GM21786 (cell line): ENCODE measurements around the gene CCSAP.
"Not testable (repeated sequence)": the region's sequence is repeated elsewhere in the genome, so short reads cannot be mapped to it uniquely, and the experiment has no call there.

ENCODE experiments used
- ATAC-seq: cut with Tn5 transposase; IDR thresholded peaks from one replicate; pipeline ENCODE4 v1.9.1; 2021; ENCODE audit not compliant: unreplicated experiment

CCSAP gene

DNA sequence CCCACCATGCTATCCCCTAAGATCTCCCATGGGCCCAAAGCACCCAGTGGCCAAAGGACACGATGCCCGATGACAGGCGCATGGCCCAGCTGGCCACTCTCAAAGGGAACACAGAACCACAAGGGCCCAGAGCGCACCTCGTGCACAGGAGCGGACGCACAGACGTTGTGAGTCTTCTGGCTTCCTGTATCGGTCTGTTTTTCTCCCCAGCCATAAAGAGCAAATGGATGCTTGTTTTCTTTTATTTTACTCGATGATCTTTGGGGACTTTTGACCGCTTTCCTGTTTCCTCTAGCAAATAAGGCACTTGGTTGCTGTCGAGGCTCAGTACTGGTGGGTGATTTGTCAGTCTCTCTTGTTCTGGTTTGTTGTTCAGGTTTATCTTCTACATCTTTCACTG lies 16.2 kb downstream of the CCSAP start:
- ATAC-seq, result no peak

DNA sequence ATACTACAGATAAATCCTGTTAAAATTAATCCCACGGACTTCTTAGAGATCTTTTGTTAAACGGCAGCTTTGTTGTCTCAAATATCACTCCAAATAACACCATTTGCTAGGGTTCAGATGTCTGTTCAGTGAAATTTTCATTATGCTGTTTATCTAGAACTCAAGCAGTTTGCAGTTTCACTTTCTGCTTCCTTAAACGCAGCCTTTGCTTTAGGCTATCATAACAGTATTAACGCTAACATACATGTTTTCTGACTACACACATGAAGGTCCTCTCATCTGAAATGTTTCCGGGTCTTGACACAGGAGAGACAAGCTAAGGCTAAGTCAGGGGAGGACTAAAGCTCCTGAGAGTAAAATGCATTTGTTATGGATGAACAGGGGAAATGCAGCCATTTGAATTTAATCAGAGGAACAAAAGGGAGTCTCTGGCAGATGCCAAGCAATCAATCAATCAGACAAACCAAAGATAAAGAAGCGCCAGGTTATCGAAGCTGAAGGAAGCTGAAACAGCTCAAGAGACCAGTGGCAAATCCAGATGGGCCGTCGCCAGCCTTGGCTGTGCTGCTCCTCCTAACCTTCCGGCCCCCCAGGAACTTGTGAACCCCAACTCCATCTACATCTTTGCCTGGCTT lies 16.9 kb downstream of the CCSAP start:
- ATAC-seq, result no peak

DNA sequence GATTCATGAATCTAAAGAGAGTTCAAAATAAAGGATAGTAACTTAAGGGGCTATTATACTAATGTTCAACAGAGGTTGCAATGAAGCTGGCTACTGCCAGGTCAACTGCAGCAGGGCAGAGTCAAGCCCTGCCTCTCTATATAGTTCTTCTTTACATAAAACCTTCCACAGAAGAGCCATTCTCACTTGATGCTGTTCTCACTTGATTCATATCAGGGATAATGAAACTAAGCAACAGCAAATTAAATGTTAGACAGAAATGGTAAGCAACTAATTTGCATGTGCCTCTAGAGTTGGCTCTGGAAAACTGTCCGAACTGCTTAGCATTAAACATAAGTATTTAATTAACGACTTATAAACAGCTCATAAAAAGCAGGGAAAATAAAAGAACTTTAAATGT lies 17.4 kb downstream of the CCSAP start:
- no peak for ATAC-seq

DNA sequence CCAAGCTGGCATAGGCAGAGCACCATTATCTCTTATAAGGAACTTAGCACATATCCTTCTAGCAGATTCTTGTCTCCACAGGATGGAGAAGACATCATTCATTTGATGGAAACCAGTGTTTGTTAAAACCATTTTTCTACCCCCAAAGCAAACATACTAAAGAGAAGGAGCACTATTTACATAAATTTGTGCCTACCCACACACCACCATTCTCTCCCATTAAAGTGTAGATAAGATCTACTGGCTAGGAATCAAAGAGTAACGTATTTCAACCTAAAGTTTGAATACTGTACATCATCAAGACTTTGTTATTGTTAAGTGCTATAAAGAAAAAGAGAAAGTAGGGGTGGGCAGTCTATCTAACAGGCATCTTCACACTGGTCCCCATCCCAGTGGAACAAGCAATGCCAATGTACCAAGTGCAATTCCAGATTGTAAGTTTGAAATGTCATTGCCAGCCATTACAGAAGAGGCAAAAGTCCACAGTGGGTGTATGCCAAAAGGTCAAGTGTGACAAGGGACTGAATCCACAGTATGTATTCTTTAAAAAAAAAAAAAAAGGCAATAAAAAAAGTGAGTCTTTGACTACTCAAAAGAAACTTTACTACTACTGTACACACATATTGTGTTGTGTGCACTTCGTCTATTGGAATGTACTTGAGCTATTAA lies 18.8 kb downstream of the CCSAP start:
- ATAC-seq, result no peak

DNA sequence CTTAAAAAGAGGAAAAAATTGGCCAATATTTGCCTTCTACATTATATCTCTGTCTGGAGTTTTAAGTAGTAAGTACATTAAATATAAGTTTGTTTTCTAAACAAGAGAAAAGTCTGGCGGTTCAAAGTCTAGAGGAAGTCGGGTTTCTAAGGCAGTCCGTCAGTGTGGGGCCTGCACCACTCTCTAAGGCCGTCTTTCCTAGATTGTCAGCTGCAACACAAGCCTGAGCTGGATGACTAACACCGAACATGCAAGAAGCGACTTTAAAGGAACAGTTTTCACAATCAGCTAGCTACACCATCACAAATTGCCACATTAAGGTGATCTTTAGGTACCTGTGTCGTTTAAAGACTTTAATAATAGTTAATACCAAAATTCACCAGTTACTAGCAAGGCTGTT lies 19.6 kb downstream of the CCSAP start:
- no peak for ATAC-seq

DNA sequence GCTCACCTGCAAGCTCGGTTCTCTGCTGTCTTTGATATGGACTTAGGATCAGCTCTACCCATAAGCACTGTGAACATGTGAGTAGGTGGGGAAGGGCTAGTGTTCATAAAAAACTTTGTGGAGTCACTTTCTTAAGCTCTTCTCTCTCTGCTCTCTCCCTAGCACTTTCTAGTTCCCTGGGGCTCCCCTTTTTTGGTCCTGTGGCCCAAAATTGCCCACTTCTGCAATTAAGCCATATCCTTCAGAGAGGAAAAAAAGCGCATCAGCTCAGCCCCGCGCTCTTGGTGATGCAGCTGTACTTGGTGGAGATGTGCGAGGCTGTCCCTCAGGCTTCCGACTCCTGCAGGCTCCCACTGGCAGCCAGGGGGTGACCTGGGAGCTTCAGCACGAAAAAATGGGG lies 23.4 kb downstream of the CCSAP start:
- no peak for ATAC-seq

DNA sequence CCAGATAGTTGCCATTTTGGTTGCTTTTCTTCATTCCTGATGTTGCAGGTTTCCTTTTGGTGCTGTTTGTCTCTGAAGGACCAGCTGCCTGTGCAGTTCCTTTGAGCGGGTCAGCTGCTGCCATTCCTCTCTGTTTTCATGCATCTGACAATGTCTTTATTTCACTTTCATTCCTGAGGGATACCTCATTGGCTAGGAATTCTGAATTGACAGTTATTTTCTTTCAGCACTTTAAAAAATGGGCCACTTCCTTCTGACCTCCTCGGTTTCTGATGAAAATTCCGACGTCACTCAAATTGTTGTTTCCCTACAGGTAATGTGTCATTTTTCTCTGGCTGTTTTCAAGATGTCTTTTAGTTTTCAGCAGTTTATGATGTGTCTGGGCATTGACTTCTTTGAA lies 24.8 kb downstream of the CCSAP start:
- ATAC-seq, result no peak

DNA sequence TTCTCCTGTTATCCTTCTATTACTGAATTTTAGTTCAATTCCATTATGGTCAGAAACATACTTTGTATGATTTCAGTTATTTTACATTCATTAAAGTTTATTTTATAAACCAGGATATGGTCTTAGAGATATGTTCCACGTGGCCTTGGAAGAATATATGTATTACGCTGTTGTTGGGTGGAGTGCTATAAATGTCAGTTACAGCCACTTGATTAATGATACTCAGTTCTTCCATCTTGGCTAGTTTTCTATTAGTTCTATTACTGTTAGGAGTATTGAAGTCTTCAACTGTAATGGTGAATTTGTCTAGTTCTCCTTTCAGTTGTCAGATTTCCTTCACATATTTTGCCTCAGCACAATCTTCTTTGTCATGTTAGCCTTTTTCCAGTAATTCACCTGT lies 26.7 kb downstream of the CCSAP start:
- no peak for ATAC-seq

DNA sequence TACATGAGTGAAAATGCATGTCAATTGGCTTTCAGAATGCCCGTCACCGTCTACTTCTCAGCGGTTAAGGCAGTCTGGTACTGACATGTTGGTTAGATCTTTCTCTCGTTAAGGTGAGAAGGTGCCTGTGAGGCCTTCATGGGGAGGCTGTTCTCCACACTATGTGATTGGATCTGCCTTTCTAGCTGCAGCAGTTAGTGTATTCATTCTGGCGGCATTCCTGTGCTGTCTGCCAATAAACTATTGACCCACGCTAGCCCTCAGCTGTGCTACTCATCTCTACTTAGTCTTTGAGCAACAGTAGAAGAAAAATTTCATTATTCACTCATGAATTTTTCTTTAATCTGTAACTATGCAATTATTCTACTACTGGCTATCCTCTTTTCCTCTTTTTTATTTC lies 32.0 kb downstream of the CCSAP start:
- ATAC-seq, result no peak

DNA sequence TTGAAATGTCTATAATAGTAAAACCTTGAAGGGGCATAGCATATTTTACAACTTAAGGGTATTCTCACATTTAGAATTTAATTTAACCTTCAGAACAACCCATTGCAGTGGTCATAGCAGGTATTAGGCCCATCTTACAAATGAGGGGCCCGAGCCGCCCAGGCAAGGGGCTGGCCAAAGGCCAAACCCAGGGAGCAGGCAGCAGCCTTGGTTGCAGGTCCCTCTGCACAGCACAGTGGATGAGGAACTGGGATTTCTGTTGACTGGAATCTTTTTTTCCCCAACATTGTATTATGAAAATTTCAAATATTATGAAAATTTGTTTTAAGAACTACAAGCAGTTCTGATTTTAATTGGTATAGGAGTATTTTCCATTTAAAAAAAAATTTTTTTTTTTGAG lies 33.2 kb downstream of the CCSAP start:
- no peak for ATAC-seq

DNA sequence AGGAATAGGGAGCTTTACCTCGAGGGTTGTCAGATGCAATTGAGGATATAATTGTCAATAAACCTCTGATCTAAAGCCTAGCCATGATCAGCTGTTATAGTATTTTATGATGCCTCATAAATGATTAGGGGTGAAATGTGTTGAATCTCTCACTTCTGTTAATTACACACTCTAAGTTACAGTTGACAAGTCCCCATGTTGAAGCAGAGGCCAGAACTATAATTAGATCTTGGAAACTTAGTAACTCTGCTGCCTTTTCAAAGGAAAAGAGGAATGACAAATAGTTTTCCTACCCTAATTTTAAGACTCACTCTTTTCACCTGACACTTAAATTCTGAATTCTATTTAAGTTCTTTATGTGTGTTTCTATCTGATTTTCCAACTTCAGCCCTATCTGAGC lies 33.8 kb downstream of the CCSAP start:
- ATAC-seq, result no peak

DNA sequence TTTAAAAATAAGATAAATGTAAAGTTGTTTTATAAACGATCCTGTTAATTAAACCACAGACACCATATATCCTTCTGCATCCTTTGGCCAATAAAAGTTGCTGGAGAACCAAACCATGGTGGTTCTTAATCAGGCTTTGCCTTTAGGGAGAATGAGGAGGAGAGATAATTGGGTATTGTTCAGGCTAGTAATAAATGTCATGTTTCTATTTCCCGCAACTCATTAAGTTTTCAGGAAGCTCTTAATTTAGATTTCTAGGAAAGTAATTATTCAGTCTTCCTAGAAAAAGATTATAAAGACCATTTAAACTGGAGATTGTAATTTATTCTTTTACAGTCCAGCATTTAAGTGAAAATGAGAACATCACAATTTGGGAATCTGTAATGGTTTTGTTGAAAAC lies 37.5 kb downstream of the CCSAP start:
- ATAC-seq, result no peak

DNA sequence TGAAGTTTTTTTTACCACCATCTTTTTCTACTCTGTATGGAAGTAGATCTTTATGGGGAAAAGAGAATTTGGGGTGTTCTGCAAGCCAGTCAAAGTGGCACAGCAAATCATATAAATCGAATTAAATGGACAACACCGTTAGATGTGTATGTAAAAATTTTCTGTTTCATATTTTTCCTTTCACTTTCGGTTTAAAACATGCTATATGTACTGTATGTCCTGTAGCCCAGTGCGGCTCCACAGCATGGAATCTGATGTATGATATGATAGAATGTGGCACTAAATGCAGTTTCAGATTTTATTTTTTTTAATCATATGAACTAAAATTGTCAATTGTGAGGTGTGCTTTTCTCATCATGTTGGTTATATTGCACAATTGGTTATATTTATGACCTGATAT lies 39.0 kb downstream of the CCSAP start:
- no peak for ATAC-seq

DNA sequence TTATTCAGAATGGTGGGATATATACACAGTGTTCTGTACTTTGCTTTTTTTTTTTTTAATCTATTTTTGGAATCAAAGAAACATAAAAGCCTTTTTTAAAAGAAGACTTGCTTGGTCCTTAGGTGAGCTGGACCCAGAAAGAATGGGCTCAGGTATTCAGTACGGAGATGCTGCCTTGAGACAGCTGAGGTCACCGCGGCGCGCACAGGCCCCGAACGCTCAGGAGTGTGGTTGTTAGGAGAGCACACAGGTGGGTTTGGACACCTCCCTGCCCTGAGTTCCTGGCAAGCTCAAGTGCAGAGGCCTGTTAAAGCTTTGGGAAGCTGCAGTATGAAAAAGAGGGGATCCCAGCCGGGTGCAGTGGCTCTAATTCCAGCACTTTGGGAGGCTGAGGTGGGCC lies 40.1 kb downstream of the CCSAP start:
- no peak for ATAC-seq

DNA sequence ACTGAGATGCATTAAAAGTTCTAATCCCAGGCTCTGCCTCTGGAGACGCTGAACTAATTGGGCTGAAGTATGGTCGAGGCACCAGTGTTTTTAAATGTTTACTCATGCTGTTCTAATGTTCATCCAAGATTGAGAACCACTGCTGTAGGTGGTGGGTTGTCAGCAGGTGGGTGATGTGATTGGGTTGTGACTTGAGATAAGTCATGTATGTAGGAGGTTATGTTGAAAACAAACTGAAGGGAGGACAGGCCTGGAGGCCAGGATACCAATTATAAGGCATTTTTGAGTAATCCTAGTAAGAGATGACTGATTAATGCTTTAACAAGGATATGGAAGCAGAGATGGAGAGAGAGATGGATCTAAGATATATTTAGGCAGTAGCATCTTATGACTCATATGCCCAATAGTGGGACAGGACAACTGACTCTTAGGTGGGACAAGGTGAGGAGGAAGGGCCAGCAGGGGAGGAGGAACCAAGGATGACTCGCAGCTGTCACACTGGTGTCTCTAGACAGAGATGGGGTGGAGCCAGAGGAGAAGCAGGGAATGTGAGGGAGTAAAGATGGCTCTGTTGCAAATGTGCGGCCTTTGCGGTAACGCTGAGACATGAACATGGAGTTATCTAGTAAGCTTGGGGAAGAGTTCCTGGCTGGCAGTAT lies 42.6 kb downstream of the CCSAP start:
- no peak for ATAC-seq

DNA sequence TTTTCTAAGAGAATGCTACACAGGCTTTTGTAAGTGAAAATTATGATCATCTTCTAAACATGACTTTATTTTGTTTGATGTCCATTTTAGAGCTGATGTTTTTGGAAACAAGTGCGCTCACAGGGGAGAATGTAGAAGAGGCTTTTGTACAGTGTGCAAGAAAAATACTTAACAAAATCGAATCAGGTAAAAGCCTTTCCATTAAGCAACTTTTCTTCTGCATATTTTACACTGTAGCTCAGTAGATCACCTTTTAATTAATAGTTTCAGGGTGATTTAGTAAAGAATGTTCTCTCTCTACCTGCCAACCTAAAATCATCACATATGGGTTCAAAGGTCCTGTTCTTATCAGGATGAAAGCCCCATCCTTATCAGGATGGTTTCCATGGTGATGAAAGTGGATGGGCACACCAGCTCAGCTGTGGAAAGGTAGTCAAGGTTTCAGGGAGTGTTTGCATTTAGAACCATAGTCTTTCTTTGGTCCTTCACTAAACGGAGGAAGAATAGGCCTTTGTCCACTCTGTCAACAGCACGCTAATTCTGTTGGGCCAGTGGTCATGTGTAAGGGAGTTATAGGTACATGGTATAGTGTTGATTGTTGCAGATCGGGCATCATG lies 43.9 kb downstream of the CCSAP start:
- ATAC-seq, result no peak

DNA sequence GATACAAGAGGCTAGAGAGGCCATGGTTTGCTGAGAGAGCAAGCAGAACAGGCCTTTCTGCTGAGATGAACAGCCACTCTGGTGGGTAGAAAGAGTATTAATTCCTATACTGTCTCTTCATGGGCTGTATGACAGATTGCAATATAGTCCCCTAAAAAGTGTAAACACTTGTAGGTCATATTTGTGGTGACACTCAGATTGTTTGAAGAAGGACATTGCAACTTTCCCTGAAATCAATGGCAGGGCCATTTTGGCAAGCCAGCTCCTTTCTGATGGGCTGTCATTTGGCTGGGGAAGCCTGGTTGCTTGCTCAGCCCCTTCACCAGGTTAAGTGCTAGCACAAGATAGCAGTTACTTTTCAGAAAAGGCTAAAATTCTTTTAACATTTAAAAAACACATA lies 44.4 kb downstream of the CCSAP start:
- ATAC-seq, result no peak

DNA sequence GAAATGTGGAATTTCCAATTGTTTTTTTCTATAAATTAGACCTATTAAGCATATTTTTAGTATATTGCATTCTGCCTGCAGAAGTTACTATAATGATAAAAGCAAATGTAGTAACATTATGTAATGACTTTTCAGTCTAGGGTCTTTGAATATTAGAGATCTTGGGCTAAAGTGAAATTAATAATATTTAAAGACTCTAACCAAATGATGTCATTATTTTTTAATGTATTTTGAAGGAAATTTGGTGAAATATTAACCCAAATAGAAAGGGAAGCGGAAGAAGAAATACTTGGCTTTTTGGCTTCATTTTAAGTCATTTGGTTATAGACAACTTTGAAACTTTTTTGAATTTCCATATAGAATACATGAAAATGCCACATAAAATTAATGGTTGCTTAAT lies 45.1 kb downstream of the CCSAP start:
- no peak for ATAC-seq

DNA sequence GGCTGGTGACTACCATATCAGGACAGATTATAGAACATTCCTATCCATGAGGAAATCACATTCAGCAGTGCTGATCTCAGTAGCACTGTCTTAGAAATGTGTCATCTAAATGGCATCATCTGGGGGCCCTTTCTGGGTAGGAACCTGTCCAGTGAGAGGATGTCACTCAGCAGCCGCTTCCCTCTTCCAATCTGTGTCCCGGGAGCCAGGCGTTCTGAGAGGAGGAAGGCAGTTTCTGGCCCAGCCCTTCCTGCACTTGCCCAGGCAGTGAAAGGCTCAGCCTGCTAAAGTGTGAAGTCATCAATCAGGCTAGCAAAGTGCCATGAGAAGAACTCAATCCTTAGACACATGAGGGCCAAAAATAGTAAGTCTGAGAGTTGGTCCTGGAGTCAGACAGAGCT lies 46.3 kb downstream of the CCSAP start:
- no peak for ATAC-seq

DNA sequence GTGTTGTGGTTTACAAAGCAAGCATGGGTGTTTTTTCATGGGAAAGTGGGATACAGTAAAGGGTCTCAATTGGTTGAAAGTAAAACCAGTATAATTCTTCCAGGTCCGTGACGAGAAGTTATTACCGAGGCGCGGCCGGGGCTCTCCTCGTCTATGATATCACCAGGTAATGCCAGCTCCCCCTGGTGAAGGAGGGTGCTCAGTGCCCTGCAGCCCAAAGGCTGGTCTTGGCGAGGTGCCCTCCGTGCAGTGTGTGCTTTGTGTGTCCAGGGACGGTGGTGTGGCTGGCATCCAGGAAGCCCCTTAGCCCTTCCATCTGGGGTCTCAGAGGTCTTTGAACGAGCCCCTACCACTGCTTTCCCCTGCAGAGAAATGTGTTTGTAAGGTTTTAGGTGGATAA lies 47.1 kb downstream of the CCSAP start:
- no peak for ATAC-seq

DNA sequence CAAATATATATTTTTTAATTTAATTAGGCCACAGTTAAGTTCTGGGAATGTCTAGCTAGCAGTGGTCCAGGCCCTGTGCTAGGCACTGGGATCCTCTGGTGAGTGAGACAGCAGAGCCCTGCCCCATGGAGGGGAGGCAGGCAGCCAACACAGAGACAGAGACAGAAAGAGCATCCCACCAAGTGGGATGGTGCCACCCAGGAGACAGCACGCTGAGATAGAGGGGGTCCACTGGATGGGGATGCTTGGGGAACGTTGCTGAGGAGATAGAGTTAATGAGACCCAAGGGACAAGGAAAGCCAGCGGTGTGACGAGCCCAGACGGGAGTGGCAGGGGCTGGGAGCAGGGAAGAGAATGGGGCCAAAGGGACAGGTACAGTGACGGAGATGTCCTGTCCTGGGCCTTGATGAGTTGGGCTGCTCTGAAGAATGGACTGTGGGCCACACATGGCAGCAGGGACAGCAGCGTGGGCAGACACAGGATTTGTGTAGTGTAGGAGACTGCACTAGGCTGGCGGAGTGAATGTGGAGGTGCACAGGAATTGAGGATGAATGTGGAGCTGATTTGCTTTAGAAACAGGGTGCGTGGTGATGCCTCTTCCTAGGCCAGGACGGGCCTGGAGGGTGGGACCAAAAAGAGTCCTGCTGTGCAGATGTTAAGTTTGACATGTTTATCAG lies 49.2 kb downstream of the CCSAP start:
- ATAC-seq, result no peak

DNA sequence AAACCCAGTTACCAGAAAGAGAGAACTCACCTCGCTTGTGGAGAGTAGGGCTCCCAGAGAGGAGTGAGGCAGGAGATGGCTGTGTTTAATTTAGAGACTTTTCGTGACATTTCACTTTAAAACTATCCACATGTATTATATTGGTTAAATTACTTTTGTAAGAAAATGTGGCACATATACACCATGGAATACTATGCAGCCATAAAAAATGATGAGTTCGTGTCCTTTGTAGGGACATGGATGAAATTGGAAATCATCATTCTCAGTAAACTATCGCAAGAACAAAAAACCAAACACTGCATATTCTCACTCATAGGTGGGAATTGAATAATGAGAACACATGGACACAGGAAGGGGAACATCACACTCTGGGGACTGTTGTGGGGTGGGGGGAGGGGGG lies 51.2 kb downstream of the CCSAP start:
- not testable (repeated sequence) for ATAC-seq
